Measurements from ENCODE around the gene DSG1. TPM values are rescaled to one million over a fixed set of nuclear protein-coding genes. Genes with fewer than 3 reads are reported as not detected.

Gene DSG1
- total RNA-seq, 2 experiments from 2014 or later: not detected

GRCh38 chr18:31376477-31376876 is 58.5 kb downstream of the DSG1 start, which contains the start of gene DSG4:
TSS of gene DSG4 (plus strand) at chr18:31376777. CDS start at chr18:31376912, 135 bp downstream.
- BruUV-seq (replicated peaks): no TSS peak
- Histone ChIP-seq H4K20me1 (ENCODE audit: insufficient read depth, low read length) (no peaks in the 10 kb centered on the region), H3K9me2 (ENCODE audit: insufficient read depth, low read length) (no peaks in the 10 kb centered on the region), H3K36me3 (ENCODE audit: insufficient read depth, low read length) (no peaks in the 10 kb centered on the region), H3K4me3 (ENCODE audit: low read depth, low read length, poor library complexity, severe bottlenecking) (no peak within 1 kb of the TSS), H3K79me2 (ENCODE audit: insufficient read depth, low read depth, low read length) (no peaks in the 10 kb centered on the region), H3K4me1 (ENCODE audit: insufficient read depth, low read length, poor library complexity, severe bottlenecking) (no peaks in the 10 kb centered on the region), H2AFZ (ENCODE audit: low read length) (no peak within 1 kb of the TSS), H3K4me2 (ENCODE audit: low read length) (no peak within 1 kb of the TSS), H3K27ac (ENCODE audit: low read depth, low read length, poor library complexity, severe bottlenecking) (no peak within 1 kb of the TSS), H3K9me3 (ENCODE audit: low read length) (no peaks in the 10 kb centered on the region)
- intact Hi-C loops (cut with micrococcal nuclease; ENCODE audit: unreplicated experiment): no loop called here
- POLR2A ChIA-PET: no interaction called here
- CTCF ChIA-PET (ENCODE audit: unreplicated experiment): no interaction called here
- TF ChIP-seq EZH2phosphoT487 (IDR thresholded peaks at IDR 0.05; ENCODE audit: borderline replicate concordance, low read depth, low read length): no peak
- TF ChIP-seq CTCF (conservative IDR thresholded peaks at IDR 0.05; ENCODE audit: low read length): no peak
- DNase-seq (ENCODE audit: low spot score): no peak

GRCh38 chr18:31380912-31381311 is 63.0 kb downstream of the DSG1 start:
- TF ChIP-seq EZH2phosphoT487 (IDR thresholded peaks at IDR 0.05; ENCODE audit: borderline replicate concordance, low read depth, low read length) (no peak), CTCF (conservative IDR thresholded peaks at IDR 0.05; ENCODE audit: low read length) (no peak)
- no TSS peak for BruUV-seq (replicated peaks)
- DNase-seq (ENCODE audit: low spot score): no peak
- Histone ChIP-seq H3K9me3 (ENCODE audit: low read length) (no peaks in the 10 kb centered on the region), H3K4me2 (ENCODE audit: low read length) (no peak overlapping the region), H4K20me1 (ENCODE audit: insufficient read depth, low read length) (no peaks in the 10 kb centered on the region), H3K79me2 (ENCODE audit: insufficient read depth, low read depth, low read length) (no peaks in the 10 kb centered on the region), H3K4me3 (ENCODE audit: low read depth, low read length, poor library complexity, severe bottlenecking) (no peak overlapping the region), H3K4me1 (ENCODE audit: insufficient read depth, low read length, poor library complexity, severe bottlenecking) (no peaks in the 10 kb centered on the region), H3K9me2 (ENCODE audit: insufficient read depth, low read length) (no peaks in the 10 kb centered on the region), H2AFZ (ENCODE audit: low read length) (no peak overlapping the region), H3K27ac (ENCODE audit: low read depth, low read length, poor library complexity, severe bottlenecking) (no peak overlapping the region), H3K36me3 (ENCODE audit: insufficient read depth, low read length) (no peaks in the 10 kb centered on the region)
- intact Hi-C loops (cut with micrococcal nuclease; ENCODE audit: unreplicated experiment): no loop called here
- CTCF ChIA-PET (ENCODE audit: unreplicated experiment): no interaction called here
- POLR2A ChIA-PET: no interaction called here

- intact Hi-C loops (cut with micrococcal nuclease; ENCODE audit: unreplicated experiment): no loop called here
- Histone ChIP-seq H4K20me1 (ENCODE audit: insufficient read depth, low read length) (no peaks in the 10 kb centered on the region), H3K36me3 (ENCODE audit: insufficient read depth, low read length) (no peaks in the 10 kb centered on the region), H3K27ac (ENCODE audit: low read depth, low read length, poor library complexity, severe bottlenecking) (no peak overlapping the region), H3K79me2 (ENCODE audit: insufficient read depth, low read depth, low read length) (no peaks in the 10 kb centered on the region), H3K4me2 (ENCODE audit: low read length) (no peak overlapping the region), H3K9me3 (ENCODE audit: low read length) (no peaks in the 10 kb centered on the region), H3K4me3 (ENCODE audit: low read depth, low read length, poor library complexity, severe bottlenecking) (no peak overlapping the region), H3K4me1 (ENCODE audit: insufficient read depth, low read length, poor library complexity, severe bottlenecking) (no peaks in the 10 kb centered on the region), H3K9me2 (ENCODE audit: insufficient read depth, low read length) (no peaks in the 10 kb centered on the region), H2AFZ (ENCODE audit: low read length) (no peak overlapping the region)
- TF ChIP-seq EZH2phosphoT487 (IDR thresholded peaks at IDR 0.05; ENCODE audit: borderline replicate concordance, low read depth, low read length): no peak
- TF ChIP-seq CTCF (conservative IDR thresholded peaks at IDR 0.05; ENCODE audit: low read length): no peak
- no peak for DNase-seq (ENCODE audit: low spot score)
- POLR2A ChIA-PET: no interaction called here
- BruUV-seq (replicated peaks): no TSS peak
- CTCF ChIA-PET (ENCODE audit: unreplicated experiment): no interaction called here
Measured at GRCh38 chr18:31382107-31382506, 64.1 kb downstream of the DSG1 start.

Measured in OCI-LY7 (cell line).